OCI-LY7 (cell line): ENCODE measurements around the gene FYN. TPM values are rescaled to one million over a fixed set of nuclear protein-coding genes. Genes with fewer than 3 reads are reported as not detected.

Source experiments
- BruUV-seq: library from RNA; stranded (reverse); fragments of 400-500 nt; replicated peaks from 2 replicates; lab custom pipeline; 2021; lab: Mats Ljungman, UMichigan
- CTCF ChIA-PET: fragments of 300-600 bp; sonication (Branson Sonifier 250); formaldehyde crosslinking; loops from one replicate; lab custom pipeline; 2022; ENCODE audit warnings: antibody characterized with exemption; ENCODE audit not compliant: unreplicated experiment; lab: Charles Lee
- POLR2A ChIA-PET: fragments of 300-600 bp; sonication (Branson Sonifier 250); formaldehyde crosslinking; loops from one replicate; lab custom pipeline; 2022; ENCODE audit warnings: antibody characterized with exemption; lab: Charles Lee
- DNase-seq: peaks from one replicate; pipeline ENCODE4 v3.0.0-alpha.2; 2015; ENCODE audit warnings: low spot score
- H2AFZ ChIP-seq: fragments of 200-600 bp; sonication (generic), shearing (Covaris generic); 2 replicates; pipeline ENCODE4 v1.6.1; 2014; ENCODE audit warnings: mild to moderate bottlenecking, antibody characterized with exemption, low read length, moderate library complexity
- H3K27ac ChIP-seq: fragments of 200-600 bp; sonication (generic); 2 replicates; pipeline ENCODE4 v1.5.1; 2014; ENCODE audit warnings: mixed run types, low read depth, mild to moderate bottlenecking, moderate library complexity, low read length, inconsistent platforms; ENCODE audit not compliant: poor library complexity, severe bottlenecking
- H3K36me3 ChIP-seq: fragments of 200-600 bp; sonication (generic); 2 replicates; pipeline ENCODE4 v1.6.1; 2014; ENCODE audit warnings: mild to moderate bottlenecking, antibody characterized with exemption, low read length, moderate library complexity, mixed read lengths; ENCODE audit not compliant: insufficient read depth
- H3K4me1 ChIP-seq: fragments of 200-600 bp; sonication (generic); 2 replicates; pipeline ENCODE4 v1.5.1; 2014; ENCODE audit warnings: mild to moderate bottlenecking, low read length; ENCODE audit not compliant: insufficient read depth, poor library complexity, severe bottlenecking
- H3K4me2 ChIP-seq: fragments of 200-600 bp; sonication (generic); 2 replicates; pipeline ENCODE4 v1.6.1; 2014; ENCODE audit warnings: mild to moderate bottlenecking, low read length
- H3K4me3 ChIP-seq: fragments of 200-600 bp; sonication (generic); 2 replicates; pipeline ENCODE4 v1.5.1; 2014; ENCODE audit warnings: mild to moderate bottlenecking, low read depth, low read length; ENCODE audit not compliant: poor library complexity, severe bottlenecking
- H3K79me2 ChIP-seq: fragments of 200-600 bp; sonication (generic); 2 replicates; pipeline ENCODE4 v1.6.1; 2016; ENCODE audit warnings: low read depth, mild to moderate bottlenecking, low read length, moderate library complexity, mixed read lengths; ENCODE audit not compliant: insufficient read depth
- H3K9me2 ChIP-seq: fragments of 200-600 bp; sonication (generic); 2 replicates; pipeline ENCODE4 v1.6.1; 2016; ENCODE audit warnings: mild to moderate bottlenecking, low read length, mixed read lengths; ENCODE audit not compliant: insufficient read depth
- H3K9me3 ChIP-seq: fragments of 200-600 bp; sonication (generic); 2 replicates; pipeline ENCODE4 v1.6.1; 2014; ENCODE audit warnings: mild to moderate bottlenecking, mixed run types, low read length, mixed read lengths
- H4K20me1 ChIP-seq: fragments of 200-600 bp; sonication (generic); 2 replicates; pipeline ENCODE4 v1.6.1; 2014; ENCODE audit warnings: mild to moderate bottlenecking, antibody characterized with exemption, low read length, moderate library complexity, mixed read lengths; ENCODE audit not compliant: insufficient read depth
- EZH2phosphoT487 ChIP-seq: fragments of 200-600 bp; sonication (generic); IDR thresholded peaks from 2 replicates; pipeline ENCODE4 v1.6.1; 2018; ENCODE audit warnings: low read depth, borderline replicate concordance, mild to moderate bottlenecking, mixed run types, antibody characterized with exemption, low read length, moderate library complexity, mixed read lengths
- intact Hi-C: fragments of 100-400 bp; cut with micrococcal nuclease; formaldehyde crosslinking; loops from one replicate; pipeline ENCODE4 v1.10.0; 2022; ENCODE audit not compliant: unreplicated experiment
- total RNA-seq, 2 experiments: library from RNA; depleted of rRNA in 1 of 2; stranded (reverse); fragments of >200 nt in 1 of 2; shearing (Covaris generic) in 1 of 2; gene quantifications; 2 replicates each; pipeline ENCODE4 v1.2.3, GENCODE V29; 2014 to 2022
- TF ChIP-seq, protein P1 (sequence below): fragments of 200-600 bp; sonication (generic); conservative IDR thresholded peaks from 2 replicates; pipeline ENCODE4 v1.5.1; 2014; ENCODE audit warnings: mild to moderate bottlenecking, antibody characterized with exemption, low read length, moderate library complexity, mixed read lengths

FYN gene
- total RNA-seq, 2 experiments from 2014 or later, result 57.3 to 92.9 TPM

GRCh38 chr6:111743360-111743759 is 129.9 kb downstream of the FYN start:
- BruUV-seq, result no TSS peak
- H3K79me2 ChIP-seq, result no peaks in the 10 kb centered on the region
- no peak overlapping the region for H3K27ac ChIP-seq
- intact Hi-C loops, result no loop called here
- peaks cover 43% of the 10 kb centered on the region for H3K4me1 ChIP-seq
- CTCF ChIA-PET, result no interaction called here
- TF ChIP-seq, protein P1, sequence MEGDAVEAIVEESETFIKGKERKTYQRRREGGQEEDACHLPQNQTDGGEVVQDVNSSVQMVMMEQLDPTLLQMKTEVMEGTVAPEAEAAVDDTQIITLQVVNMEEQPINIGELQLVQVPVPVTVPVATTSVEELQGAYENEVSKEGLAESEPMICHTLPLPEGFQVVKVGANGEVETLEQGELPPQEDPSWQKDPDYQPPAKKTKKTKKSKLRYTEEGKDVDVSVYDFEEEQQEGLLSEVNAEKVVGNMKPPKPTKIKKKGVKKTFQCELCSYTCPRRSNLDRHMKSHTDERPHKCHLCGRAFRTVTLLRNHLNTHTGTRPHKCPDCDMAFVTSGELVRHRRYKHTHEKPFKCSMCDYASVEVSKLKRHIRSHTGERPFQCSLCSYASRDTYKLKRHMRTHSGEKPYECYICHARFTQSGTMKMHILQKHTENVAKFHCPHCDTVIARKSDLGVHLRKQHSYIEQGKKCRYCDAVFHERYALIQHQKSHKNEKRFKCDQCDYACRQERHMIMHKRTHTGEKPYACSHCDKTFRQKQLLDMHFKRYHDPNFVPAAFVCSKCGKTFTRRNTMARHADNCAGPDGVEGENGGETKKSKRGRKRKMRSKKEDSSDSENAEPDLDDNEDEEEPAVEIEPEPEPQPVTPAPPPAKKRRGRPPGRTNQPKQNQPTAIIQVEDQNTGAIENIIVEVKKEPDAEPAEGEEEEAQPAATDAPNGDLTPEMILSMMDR, result no peak
- H3K36me3 ChIP-seq, result no peaks in the 10 kb centered on the region; the same call in 1 of the 2 replicates
- no peaks in the 10 kb centered on the region for H3K9me2 ChIP-seq
- no peak for DNase-seq
- H3K4me2 ChIP-seq, result no peak overlapping the region
- POLR2A ChIA-PET, result interaction anchor here (1.1 to 1.4 kb wide), 2 partner anchors 9 to 19 kb away, joined by 3 to 4 read pairs; no protein-coding TSS in a partner anchor
- no peaks in the 10 kb centered on the region for H4K20me1 ChIP-seq
- H3K4me3 ChIP-seq, result no peak overlapping the region
- no peak overlapping the region for H2AFZ ChIP-seq
- no peaks in the 10 kb centered on the region for H3K9me3 ChIP-seq

- POLR2A ChIA-PET, result interaction anchor here (0.7 kb wide), 1 partner anchor 12 kb away, joined by 3 read pairs; no protein-coding TSS in a partner anchor
- DNase-seq, result no peak
- Histone ChIP-seq H3K79me2 (no peaks in the 10 kb centered on the region), H3K4me1 (peaks cover 23% of the 10 kb centered on the region), H3K27ac (no peak overlapping the region), H3K9me2 (no peaks in the 10 kb centered on the region), H3K4me2 (no peak overlapping the region), H3K4me3 (no peak overlapping the region), H3K9me3 (no peaks in the 10 kb centered on the region), H4K20me1 (no peaks in the 10 kb centered on the region), H3K36me3 (no peaks in the 10 kb centered on the region; the same call in 1 of the 2 replicates), H2AFZ (no peak overlapping the region)
- BruUV-seq, result no TSS peak
- CTCF ChIA-PET, result interaction anchor here (0.7 kb wide), 1 partner anchor 24 kb away, joined by 3 read pairs; no protein-coding TSS in a partner anchor
- no peak for TF ChIP-seq EZH2phosphoT487
- TF ChIP-seq, protein P1, result no peak
- intact Hi-C loops, result no loop called here
Measured at GRCh38 chr6:111741177-111741952, 131.9 kb downstream of the FYN start.

- H3K4me3 ChIP-seq, result no peak overlapping the region
- BruUV-seq, result no TSS peak
- POLR2A ChIA-PET, result interaction anchor here (0.9 kb wide), 1 partner anchor 11 kb away, joined by 3 read pairs; no protein-coding TSS in a partner anchor
- intact Hi-C loops, result no loop called here
- no peaks in the 10 kb centered on the region; the same call in 1 of the 2 replicates for H3K36me3 ChIP-seq
- no peak overlapping the region for H3K4me2 ChIP-seq
- no peaks in the 10 kb centered on the region for H3K9me2 ChIP-seq
- H3K9me3 ChIP-seq, result no peaks in the 10 kb centered on the region
- DNase-seq, result no peak
- peaks cover 27% of the 10 kb centered on the region for H3K4me1 ChIP-seq
- H3K27ac ChIP-seq, result no peak overlapping the region
- TF ChIP-seq, protein P1, result no peak
- no peaks in the 10 kb centered on the region for H4K20me1 ChIP-seq
- CTCF ChIA-PET, result interaction anchor here (0.7 kb wide), 1 partner anchor 25 kb away, joined by 3 read pairs; no protein-coding TSS in a partner anchor
- H2AFZ ChIP-seq, result no peak overlapping the region
- no peaks in the 10 kb centered on the region for H3K79me2 ChIP-seq
Measured at GRCh38 chr6:111740506-111740905, 132.7 kb downstream of the FYN start.
